Skeletal muscle tissue (tissue), 4 donors: ENCODE data around the gene MED19. TPM values are rescaled to one million over a fixed set of nuclear protein-coding genes. Genes with fewer than 3 reads are reported as not detected.
"Not testable (repeated sequence)": the region's sequence is repeated elsewhere in the genome, so short reads cannot be mapped to it uniquely, and the experiment has no call there.

Experiments used
- H3K27ac ChIP-seq: one replicate; pipeline ENCODE4 v1.7.0; 2013; ENCODE audit warnings: mild to moderate bottlenecking, low read depth, low read length, inconsistent platforms
- H3K27me3 ChIP-seq, 3 donors: one replicate each; pipeline ENCODE4 v1.7.0; 2013; ENCODE audit warnings: low read length in 3 of 3; ENCODE audit not compliant: control insufficient read depth in 3 of 3, insufficient read depth in 3 of 3
- H3K36me3 ChIP-seq, 3 donors: one replicate each; pipeline ENCODE4 v1.7.0; 2013; ENCODE audit warnings: low read length in 3 of 3; ENCODE audit not compliant: control insufficient read depth in 3 of 3, insufficient read depth in 3 of 3
- H3K4me1 ChIP-seq, 3 donors: one replicate each; pipeline ENCODE4 v1.7.0; 2013; ENCODE audit warnings: low read length in 3 of 3, mild to moderate bottlenecking in 3 of 3; ENCODE audit not compliant: control insufficient read depth in 3 of 3, insufficient read depth in 3 of 3
- H3K4me3 ChIP-seq, 3 donors: one replicate each; pipeline ENCODE4 v1.7.0; 2013; ENCODE audit warnings: low read length in 3 of 3
- H3K9ac ChIP-seq, 3 donors: one replicate each; pipeline ENCODE4 v1.7.0; 2013; ENCODE audit warnings: low read length in 3 of 3, mild to moderate bottlenecking in 3 of 3, moderate library complexity in 2 of 3, low read depth in 1 of 3
- H3K9me3 ChIP-seq, 3 donors: one replicate each; pipeline ENCODE4 v1.7.0; 2013; ENCODE audit warnings: low read length in 3 of 3; ENCODE audit not compliant: control insufficient read depth in 3 of 3
- total RNA-seq: library from RNA; depleted of rRNA; stranded (reverse); fragments of >200 nt; gene quantifications from one replicate; pipeline ENCODE4 v1.2.3, GENCODE V29; 2014
- donor health status: Osteomylitis.

Gene MED19
- total RNA-seq, 1 donor from 2014 or later: 11.0 TPM

DNA sequence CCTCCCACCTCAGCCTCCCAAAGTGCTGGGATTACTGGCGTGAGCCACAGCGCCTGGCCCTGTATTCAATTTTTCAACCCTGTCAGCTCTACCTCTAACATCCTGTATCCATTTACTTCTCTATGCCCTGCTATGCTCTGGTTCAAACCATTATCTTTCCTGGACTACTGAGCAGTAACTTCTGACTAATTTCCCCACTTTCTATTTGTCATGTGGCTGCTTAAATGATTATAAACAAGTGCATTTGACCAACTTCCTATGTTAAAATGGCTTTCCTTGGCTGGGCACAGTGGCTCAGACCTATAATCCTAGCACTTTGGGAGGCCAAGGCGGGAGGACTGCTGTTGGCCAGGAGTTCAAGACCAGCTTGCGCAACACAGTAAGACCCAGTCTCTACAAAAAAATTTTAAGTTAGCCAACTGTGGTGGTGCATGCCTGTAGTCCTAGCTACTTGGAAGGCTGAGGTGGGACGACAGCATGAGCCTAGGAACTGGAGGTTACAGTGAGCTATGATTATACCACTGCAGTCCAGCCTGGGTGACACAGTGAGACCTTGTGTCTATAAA lies 2.1 kb downstream of the MED19 start:
- Histone ChIP-seq H3K9ac (no peak overlapping the region), H3K4me3 (no peak overlapping the region), H3K4me1 (peaks cover 25 to 34% (median 26%) of the 10 kb centered on the region in 3 donors), H3K9me3 (no peaks in the 10 kb centered on the region), H3K27me3 (no peaks in the 10 kb centered on the region), H3K36me3 (peaks cover 1% of the 10 kb centered on the region in 3 donors), H3K27ac (no peak overlapping the region)

DNA sequence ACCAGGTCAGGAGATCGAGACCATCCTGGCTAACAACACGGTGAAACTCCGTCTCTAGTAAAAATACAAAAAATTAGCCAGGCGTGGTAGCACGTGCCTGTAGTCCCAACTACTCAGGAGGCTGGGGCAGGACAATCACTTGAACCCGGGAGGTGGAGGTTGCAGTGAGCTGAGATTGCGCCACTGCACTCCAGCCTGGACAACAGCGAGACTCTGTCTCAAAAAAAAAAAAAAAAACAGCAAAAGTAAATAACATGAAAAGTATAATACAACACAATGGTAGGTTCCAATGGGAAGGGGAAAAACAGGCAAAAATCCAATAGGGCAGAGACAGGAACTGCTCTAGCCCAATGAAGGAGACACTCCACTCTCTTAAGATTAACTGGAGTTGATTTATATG lies 6.6 kb downstream of the MED19 start:
- not testable (repeated sequence) for H3K27me3 ChIP-seq, H3K4me1 ChIP-seq, H3K27ac ChIP-seq, H3K9ac ChIP-seq, H3K9me3 ChIP-seq, H3K4me3 ChIP-seq
- peaks cover 17 to 35% (median 20%) of the 10 kb centered on the region in 3 donors for H3K36me3 ChIP-seq

DNA sequence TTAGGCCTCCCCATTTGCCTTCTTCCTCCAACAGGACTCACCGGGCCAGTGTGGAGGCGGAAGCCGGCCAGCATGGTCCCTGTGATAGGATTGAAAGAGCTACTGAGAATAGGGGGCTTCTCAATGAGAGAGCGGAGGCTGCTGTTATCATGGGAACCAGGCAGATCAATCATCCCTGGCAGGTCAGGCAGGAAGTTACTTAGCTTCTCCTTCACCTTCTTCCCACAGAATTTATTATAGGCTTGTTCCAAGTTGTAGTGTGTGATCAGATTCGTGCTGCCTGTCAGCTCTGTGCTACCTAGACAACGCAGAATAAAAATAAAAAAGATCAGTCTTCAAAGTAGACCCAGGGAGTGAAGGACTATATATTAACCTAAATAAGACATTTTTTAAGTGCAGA lies 7.1 kb downstream of the MED19 start:
- H3K27me3 ChIP-seq: no peaks in the 10 kb centered on the region
- H3K9me3 ChIP-seq: no peaks in the 10 kb centered on the region
- peaks cover 20 to 39% (median 22%) of the 10 kb centered on the region in 3 donors for H3K36me3 ChIP-seq
- H3K27ac ChIP-seq: no peak overlapping the region
- no peak overlapping the region for H3K9ac ChIP-seq
- H3K4me3 ChIP-seq: no peak overlapping the region
- peaks cover 0 to 2% (median 0%) of the 10 kb centered on the region in 3 donors for H3K4me1 ChIP-seq

DNA sequence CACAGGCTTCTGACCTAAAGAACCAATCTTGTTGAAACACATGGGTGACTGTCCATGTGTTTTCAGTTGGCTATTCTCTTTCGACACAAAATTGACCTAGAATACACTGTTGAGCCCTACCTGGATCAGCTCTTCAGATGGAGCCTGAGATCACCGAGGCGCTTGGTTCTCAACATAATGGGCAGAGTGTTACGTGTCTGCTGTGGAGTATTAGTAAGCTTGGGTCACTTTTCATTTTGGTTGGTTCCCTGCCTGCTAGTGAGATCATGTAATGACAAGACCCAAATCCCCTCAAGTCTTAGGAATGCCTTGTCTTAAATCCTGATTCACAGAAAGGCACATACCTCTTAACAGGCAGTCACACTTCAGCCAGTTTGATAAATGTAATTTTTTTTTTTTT lies 8.7 kb downstream of the MED19 start:
- peaks cover 36 to 55% (median 38%) of the 10 kb centered on the region in 3 donors for H3K36me3 ChIP-seq
- H3K9ac ChIP-seq: no peak overlapping the region
- no peak overlapping the region for H3K4me3 ChIP-seq
- peaks cover 0 to 2% (median 0%) of the 10 kb centered on the region in 3 donors for H3K4me1 ChIP-seq
- no peaks in the 10 kb centered on the region for H3K27me3 ChIP-seq
- H3K27ac ChIP-seq: no peak overlapping the region
- no peaks in the 10 kb centered on the region for H3K9me3 ChIP-seq

DNA sequence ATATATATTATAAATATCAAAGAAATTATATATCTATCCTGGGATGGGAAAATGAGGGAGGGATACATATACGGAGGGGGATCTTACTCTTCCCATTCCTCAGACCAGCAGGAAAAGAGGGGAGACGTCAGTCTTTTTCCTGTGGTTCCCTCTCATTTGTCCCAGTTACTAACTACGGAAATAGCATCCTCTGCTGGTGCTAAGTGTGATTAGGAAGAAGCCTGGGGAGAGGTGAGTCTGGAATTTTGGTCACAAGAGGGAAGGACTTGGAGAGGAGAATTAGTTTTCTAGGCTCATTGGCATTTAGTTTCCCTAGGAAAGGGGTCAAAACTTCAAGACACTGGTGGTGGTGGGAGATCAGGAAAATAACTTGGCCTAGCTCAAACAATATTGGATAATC lies 11.6 kb downstream of the MED19 start:
- H3K27me3 ChIP-seq: no peaks in the 10 kb centered on the region
- H3K4me3 ChIP-seq: no peak overlapping the region
- no peaks in the 10 kb centered on the region for H3K9me3 ChIP-seq
- peaks cover 55 to 73% (median 57%) of the 10 kb centered on the region in 3 donors for H3K36me3 ChIP-seq
- H3K9ac ChIP-seq: no peak overlapping the region
- no peak overlapping the region for H3K27ac ChIP-seq
- no peaks in the 10 kb centered on the region for H3K4me1 ChIP-seq

DNA sequence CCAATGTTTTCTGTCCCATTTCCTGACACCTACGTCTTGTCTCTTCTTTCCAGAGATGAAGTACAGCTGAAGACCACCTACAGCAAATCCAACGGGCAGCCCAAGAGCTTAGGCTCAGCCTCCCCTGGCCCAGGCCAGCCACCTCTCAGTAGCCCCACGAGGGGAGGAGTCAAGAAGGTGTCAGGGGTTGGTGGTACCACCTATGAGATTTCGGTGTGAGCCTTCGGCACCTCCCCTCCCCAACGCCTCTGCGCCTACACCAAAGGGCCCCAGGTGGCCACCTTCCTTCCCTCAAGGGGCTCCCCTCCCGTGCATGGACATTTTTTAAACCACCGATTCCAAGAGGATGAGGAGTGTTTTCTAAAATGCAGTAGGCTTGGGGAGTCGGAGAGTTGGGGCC lies 12.2 kb downstream of the MED19 start:
- peaks cover 57 to 75% (median 59%) of the 10 kb centered on the region in 3 donors for H3K36me3 ChIP-seq
- no peak overlapping the region for H3K27ac ChIP-seq
- no peak overlapping the region for H3K9ac ChIP-seq
- H3K4me3 ChIP-seq: no peak overlapping the region
- H3K27me3 ChIP-seq: no peaks in the 10 kb centered on the region
- no peaks in the 10 kb centered on the region for H3K9me3 ChIP-seq
- H3K4me1 ChIP-seq: no peaks in the 10 kb centered on the region

DNA sequence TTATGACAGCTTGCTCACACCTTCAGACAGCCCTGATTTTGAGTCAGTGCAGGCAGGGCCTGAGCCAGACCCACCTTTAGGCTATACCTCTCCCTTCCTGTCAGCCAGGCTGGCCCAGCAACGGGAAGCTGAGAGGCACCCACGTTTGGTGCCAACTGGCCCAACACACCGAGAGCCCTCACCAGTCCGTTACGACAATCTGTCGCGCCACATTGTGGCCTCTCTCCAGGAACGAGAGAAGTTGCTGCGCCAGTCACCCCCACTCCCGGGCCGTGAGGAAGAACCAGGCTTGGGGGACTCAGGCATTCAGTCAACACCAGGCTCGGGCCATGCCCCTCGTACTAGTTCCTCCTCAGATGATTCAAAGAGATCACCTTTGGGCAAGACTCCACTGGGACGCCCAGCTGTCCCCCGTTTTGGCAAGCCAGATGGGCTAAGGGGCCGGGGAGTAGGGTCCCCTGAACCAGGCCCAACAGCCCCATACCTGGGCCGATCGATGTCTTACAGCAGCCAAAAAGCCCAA lies 13.1 kb downstream of the MED19 start:
- no peaks in the 10 kb centered on the region for H3K9me3 ChIP-seq
- H3K4me3 ChIP-seq: no peak overlapping the region
- H3K36me3 ChIP-seq: peaks cover 60 to 75% (median 61%) of the 10 kb centered on the region in 3 donors
- H3K27ac ChIP-seq: no peak overlapping the region
- no peaks in the 10 kb centered on the region for H3K4me1 ChIP-seq
- no peaks in the 10 kb centered on the region for H3K27me3 ChIP-seq
- H3K9ac ChIP-seq: peak overlapping the region in 1 of 3 donors; percentile 14

DNA sequence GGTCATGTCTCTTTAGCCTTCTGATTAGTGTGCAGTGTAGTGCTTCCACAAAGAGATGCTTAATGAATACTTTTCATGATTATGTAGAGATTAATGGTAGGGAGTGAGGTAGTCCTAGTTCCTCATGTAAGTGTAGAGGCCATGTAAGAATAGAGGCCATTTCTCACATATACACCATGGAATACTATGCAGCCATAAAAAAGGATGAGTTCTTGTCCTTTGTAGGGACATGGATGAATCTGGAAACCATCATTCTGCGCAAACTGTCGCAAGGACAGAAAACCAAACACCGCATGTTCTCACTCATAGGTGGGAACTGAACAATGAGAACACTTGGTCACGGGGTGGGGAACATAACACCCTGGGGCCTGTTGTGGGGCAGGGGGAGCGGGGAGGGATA lies 21.5 kb downstream of the MED19 start:
- not testable (repeated sequence) for H3K9ac ChIP-seq, H3K27me3 ChIP-seq, H3K4me3 ChIP-seq, H3K9me3 ChIP-seq, H3K4me1 ChIP-seq, H3K27ac ChIP-seq
- peaks cover 52 to 64% (median 56%) of the 10 kb centered on the region in 3 donors for H3K36me3 ChIP-seq

DNA sequence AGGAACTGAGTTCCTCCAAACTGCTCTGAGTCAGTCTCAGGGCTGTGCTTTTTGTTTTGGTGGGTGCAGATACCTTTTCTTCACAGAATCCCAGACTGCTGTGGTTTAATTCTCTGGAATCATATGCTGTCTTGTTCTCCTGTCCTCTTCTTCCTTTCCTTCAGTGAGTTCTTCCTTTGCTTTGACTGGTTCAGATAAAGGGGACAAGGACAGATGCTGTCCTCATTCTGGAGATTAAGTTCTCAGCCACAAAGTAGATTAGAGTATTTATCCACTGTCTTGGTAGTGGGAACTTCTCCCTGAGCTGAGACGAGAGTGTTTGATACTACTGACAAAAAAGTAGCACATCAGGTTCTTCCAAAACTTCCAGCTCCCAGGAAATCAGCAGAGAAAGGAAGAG lies 30.8 kb downstream of the MED19 start:
- H3K9ac ChIP-seq: no peak overlapping the region
- H3K36me3 ChIP-seq: peaks cover 5 to 34% (median 29%) of the 10 kb centered on the region in 3 donors
- no peaks in the 10 kb centered on the region for H3K27me3 ChIP-seq
- H3K4me1 ChIP-seq: peaks cover 0 to 5% (median 4%) of the 10 kb centered on the region in 3 donors
- H3K4me3 ChIP-seq: no peak overlapping the region
- H3K27ac ChIP-seq: no peak overlapping the region
- no peaks in the 10 kb centered on the region for H3K9me3 ChIP-seq

DNA sequence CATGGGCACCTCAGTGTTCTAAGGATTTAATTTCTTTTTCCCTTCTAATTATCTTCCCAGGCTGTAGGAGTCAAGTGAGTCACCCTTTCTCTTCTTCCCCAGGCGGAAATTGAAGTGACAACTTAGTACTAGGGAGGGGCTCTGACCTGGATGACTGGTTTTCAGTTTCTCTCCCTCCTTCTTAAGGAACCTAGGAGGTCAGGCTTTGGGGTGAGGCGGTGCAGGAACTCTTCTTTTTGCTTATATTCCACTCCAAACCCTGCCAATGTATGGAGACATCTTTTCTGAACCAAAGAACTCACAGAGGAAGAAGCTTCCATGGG lies 31.5 kb downstream of the MED19 start:
- no peak overlapping the region for H3K27ac ChIP-seq
- no peak overlapping the region for H3K9ac ChIP-seq
- no peaks in the 10 kb centered on the region for H3K9me3 ChIP-seq
- H3K4me3 ChIP-seq: no peak overlapping the region
- no peaks in the 10 kb centered on the region for H3K27me3 ChIP-seq
- peaks cover 7 to 31% (median 28%) of the 10 kb centered on the region in 3 donors for H3K36me3 ChIP-seq
- peaks cover 0 to 5% (median 4%) of the 10 kb centered on the region in 3 donors for H3K4me1 ChIP-seq
